ENCODE results near the gene BCKDK. TPM values are rescaled to one million over a fixed set of nuclear protein-coding genes. Genes with fewer than 3 reads are reported as not detected.

The BCKDK gene
- polyA plus RNA-seq, 1 of the 3 experiments (the other 2 are of a cell fraction), result 73.2 TPM

GRCh38 chr16:31113121-31114120 lies 5.2 kb downstream of the BCKDK start:
- ChIA-PET CTCF (interaction anchor here (0.8 to 2.2 kb wide), 2 partner anchors 17 to 29 kb away, joined by 3 to 9 read pairs; no protein-coding TSS in a partner anchor), POLR2A (no interaction called here)
- Histone ChIP-seq H3K36me3 (replicated peaks in 1 of 2; ENCODE audit: control insufficient read depth in 1 of 2, insufficient read depth in 2 of 2, low read length in 1 of 2) (peaks cover 19 to 36% of the 10 kb centered on the region in 2 experiments), H3K9ac (no peak overlapping the region), H3K4me3 (ENCODE audit: low read depth in 2 of 2, low read length in 1 of 2) (no peak overlapping the region), H4K20me1 (ENCODE audit: insufficient read depth) (peaks cover 4% of the 10 kb centered on the region; the same call in 1 of the 2 replicates), H2AFZ (ENCODE audit: low read depth) (no peak overlapping the region), H3K27ac (ENCODE audit: low read depth in 2 of 2, low read length in 1 of 2) (no peak overlapping the region), H3K79me2 (ENCODE audit: insufficient read depth) (peaks cover 33% of the 10 kb centered on the region), H3K27me3 (ENCODE audit: insufficient read depth) (no peaks in the 10 kb centered on the region), H3K9me3 (no peaks in the 10 kb centered on the region), H3K4me2 (no peak overlapping the region), H3K9me2 (no peaks in the 10 kb centered on the region), H3K4me1 (ENCODE audit: control insufficient read depth in 1 of 2, insufficient read depth in 2 of 2, low read depth in 1 of 2, low read length in 1 of 2) (peaks cover 7 to 17% of the 10 kb centered on the region in 2 experiments; a peak in 3 of 4 replicates), H3F3A (replicated peaks; ENCODE audit: insufficient read depth) (peaks cover 17% of the 10 kb centered on the region)
- no peak for DNase-seq
- 90% methylated on average over 5 of the region's 5 CpGs for WGBS (ENCODE audit: low lambda C conversion rate)
- no peak for TF ChIP-seq ELF1 (IDR thresholded peaks at IDR 0.05)
- no peak for TF ChIP-seq RFX5 (IDR thresholded peaks at IDR 0.05; ENCODE audit: low read length)
- no peak for TF ChIP-seq GATA2 (CRISPR knock-in tag; IDR thresholded peaks at IDR 0.05)
- no peak for TF ChIP-seq MAX (IDR thresholded peaks at IDR 0.05; ENCODE audit: low read depth)
- no peak for TF ChIP-seq REST (IDR thresholded peaks at IDR 0.05; ENCODE audit: low read depth, low read length)
- TF ChIP-seq RAD21 (IDR thresholded peaks at IDR 0.05; ENCODE audit: low read length), result no peak

- H3K27ac ChIP-seq (ENCODE audit: low read depth in 2 of 2, low read length in 1 of 2), result no peak overlapping the region
- peaks cover 17% of the 10 kb centered on the region for H3F3A ChIP-seq (replicated peaks; ENCODE audit: insufficient read depth)
- peaks cover 5% of the 10 kb centered on the region; the same call in 1 of the 2 replicates for H4K20me1 ChIP-seq (ENCODE audit: insufficient read depth)
- H3K36me3 ChIP-seq (replicated peaks in 1 of 2; ENCODE audit: control insufficient read depth in 1 of 2, insufficient read depth in 2 of 2, low read length in 1 of 2), result peaks cover 25 to 35% of the 10 kb centered on the region in 2 experiments
- H3K9ac ChIP-seq, result no peak overlapping the region
- H3K27me3 ChIP-seq (ENCODE audit: insufficient read depth), result no peaks in the 10 kb centered on the region
- peaks cover 7 to 15% of the 10 kb centered on the region in 2 experiments; a peak in 3 of 4 replicates for H3K4me1 ChIP-seq (ENCODE audit: control insufficient read depth in 1 of 2, insufficient read depth in 2 of 2, low read depth in 1 of 2, low read length in 1 of 2)
- no peak overlapping the region for H3K4me2 ChIP-seq
- TF ChIP-seq FOXJ3 (CRISPR knock-in tag; IDR thresholded peaks at IDR 0.05), result no peak
- no peak for TF ChIP-seq CTCF (IDR thresholded peaks at IDR 0.05)
- TF ChIP-seq FOXM1 (IDR thresholded peaks at IDR 0.05; ENCODE audit: low read depth), result no peak
- TF ChIP-seq NFIC (IDR thresholded peaks at IDR 0.05; ENCODE audit: borderline replicate concordance), result no peak
- TF ChIP-seq TCF12 (IDR thresholded peaks at IDR 0.05), result no peak
- no peak for TF ChIP-seq IRF3 (IDR thresholded peaks at IDR 0.05; ENCODE audit: low read depth, low read length)
- 0 out of 2 replicates have a peak, but pooled peaks have one; percentile 7 for TF ChIP-seq JUND (IDR thresholded peaks at IDR 0.05)
- WGBS (ENCODE audit: low lambda C conversion rate), result 92% methylated on average over 6 of the region's 8 CpGs
- no peaks in the 10 kb centered on the region for H3K9me3 ChIP-seq
- H3K79me2 ChIP-seq (ENCODE audit: insufficient read depth), result peaks cover 33% of the 10 kb centered on the region
- ChIA-PET POLR2A (no interaction called here), CTCF (interaction anchor here (2.2 to 3.9 kb wide), 2 partner anchors 28 kb away, joined by 9 to 28 read pairs; no protein-coding TSS in a partner anchor)
- no peak overlapping the region for H2AFZ ChIP-seq (ENCODE audit: low read depth)
- no peaks in the 10 kb centered on the region for H3K9me2 ChIP-seq
- DNase-seq, result no peak
- H3K4me3 ChIP-seq (ENCODE audit: low read depth in 2 of 2, low read length in 1 of 2), result no peak overlapping the region
Observed at GRCh38 chr16:31114468-31114867, 6.3 kb downstream of the BCKDK start.
